ENCODE results near the gene LRRFIP1. TPM values are rescaled to one million over a fixed set of nuclear protein-coding genes. Genes with fewer than 3 reads are reported as not detected.

The LRRFIP1 gene
- total and polyA plus RNA-seq, 10 of the 15 experiments (the other 5 are each of a cell fraction or from before 2014, with no cell fraction given), result 36.2 to 120 (median 74.3) TPM

DNA sequence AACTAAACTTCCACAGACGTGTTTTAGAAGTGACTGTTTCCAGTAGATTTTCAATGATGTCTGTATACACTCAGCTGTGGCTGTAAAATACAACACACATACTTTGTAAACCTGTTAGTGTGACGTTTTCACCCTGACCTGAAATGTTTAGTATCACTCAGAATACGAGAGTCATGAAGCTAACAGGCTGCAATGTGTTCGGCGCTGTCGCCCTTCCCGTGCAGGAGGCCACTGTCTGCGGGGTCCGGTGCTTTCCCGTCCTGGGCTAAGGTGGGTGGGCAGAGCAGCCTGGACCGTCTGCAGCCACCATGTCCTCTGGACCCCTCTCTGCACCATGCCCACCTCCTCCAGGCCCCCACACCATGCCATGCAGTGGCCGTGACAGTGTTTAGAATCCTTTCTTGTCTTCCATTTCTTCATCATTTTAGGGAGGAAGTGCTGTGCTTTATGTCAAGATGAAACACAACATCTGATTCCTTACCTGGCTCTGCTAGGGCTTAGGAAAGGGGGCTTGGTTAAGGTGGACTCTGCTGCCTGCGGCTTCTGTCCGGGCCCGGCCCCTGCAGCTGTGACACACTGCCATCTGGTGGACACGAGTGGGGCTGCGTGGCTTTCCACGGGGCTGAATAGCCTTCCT lies 117.3 kb downstream of the LRRFIP1 start (continued):
- TF ChIP-seq, protein P1, sequence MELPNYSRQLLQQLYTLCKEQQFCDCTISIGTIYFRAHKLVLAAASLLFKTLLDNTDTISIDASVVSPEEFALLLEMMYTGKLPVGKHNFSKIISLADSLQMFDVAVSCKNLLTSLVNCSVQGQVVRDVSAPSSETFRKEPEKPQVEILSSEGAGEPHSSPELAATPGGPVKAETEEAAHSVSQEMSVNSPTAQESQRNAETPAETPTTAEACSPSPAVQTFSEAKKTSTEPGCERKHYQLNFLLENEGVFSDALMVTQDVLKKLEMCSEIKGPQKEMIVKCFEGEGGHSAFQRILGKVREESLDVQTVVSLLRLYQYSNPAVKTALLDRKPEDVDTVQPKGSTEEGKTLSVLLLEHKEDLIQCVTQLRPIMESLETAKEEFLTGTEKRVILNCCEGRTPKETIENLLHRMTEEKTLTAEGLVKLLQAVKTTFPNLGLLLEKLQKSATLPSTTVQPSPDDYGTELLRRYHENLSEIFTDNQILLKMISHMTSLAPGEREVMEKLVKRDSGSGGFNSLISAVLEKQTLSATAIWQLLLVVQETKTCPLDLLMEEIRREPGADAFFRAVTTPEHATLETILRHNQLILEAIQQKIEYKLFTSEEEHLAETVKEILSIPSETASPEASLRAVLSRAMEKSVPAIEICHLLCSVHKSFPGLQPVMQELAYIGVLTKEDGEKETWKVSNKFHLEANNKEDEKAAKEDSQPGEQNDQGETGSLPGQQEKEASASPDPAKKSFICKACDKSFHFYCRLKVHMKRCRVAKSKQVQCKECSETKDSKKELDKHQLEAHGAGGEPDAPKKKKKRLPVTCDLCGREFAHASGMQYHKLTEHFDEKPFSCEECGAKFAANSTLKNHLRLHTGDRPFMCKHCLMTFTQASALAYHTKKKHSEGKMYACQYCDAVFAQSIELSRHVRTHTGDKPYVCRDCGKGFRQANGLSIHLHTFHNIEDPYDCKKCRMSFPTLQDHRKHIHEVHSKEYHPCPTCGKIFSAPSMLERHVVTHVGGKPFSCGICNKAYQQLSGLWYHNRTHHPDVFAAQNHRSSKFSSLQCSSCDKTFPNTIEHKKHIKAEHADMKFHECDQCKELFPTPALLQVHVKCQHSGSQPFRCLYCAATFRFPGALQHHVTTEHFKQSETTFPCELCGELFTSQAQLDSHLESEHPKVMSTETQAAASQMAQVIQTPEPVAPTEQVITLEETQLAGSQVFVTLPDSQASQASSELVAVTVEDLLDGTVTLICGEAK (IDR thresholded peaks at IDR 0.05; ENCODE audit: borderline replicate concordance), result no peak
- TF ChIP-seq, protein P2, sequence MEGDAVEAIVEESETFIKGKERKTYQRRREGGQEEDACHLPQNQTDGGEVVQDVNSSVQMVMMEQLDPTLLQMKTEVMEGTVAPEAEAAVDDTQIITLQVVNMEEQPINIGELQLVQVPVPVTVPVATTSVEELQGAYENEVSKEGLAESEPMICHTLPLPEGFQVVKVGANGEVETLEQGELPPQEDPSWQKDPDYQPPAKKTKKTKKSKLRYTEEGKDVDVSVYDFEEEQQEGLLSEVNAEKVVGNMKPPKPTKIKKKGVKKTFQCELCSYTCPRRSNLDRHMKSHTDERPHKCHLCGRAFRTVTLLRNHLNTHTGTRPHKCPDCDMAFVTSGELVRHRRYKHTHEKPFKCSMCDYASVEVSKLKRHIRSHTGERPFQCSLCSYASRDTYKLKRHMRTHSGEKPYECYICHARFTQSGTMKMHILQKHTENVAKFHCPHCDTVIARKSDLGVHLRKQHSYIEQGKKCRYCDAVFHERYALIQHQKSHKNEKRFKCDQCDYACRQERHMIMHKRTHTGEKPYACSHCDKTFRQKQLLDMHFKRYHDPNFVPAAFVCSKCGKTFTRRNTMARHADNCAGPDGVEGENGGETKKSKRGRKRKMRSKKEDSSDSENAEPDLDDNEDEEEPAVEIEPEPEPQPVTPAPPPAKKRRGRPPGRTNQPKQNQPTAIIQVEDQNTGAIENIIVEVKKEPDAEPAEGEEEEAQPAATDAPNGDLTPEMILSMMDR (IDR thresholded peaks at IDR 0.05 in 2 of 3, conservative IDR thresholded peaks at IDR 0.05 in 1 of 3; ENCODE audit: control insufficient read depth in 2 of 3, extremely low read depth in 1 of 3, insufficient read depth in 1 of 3, low read depth in 3 of 3, low read length in 3 of 3), result peak; percentile 93 to 97 (median 95)
- TF ChIP-seq ZNF207 (IDR thresholded peaks at IDR 0.05; ENCODE audit: borderline replicate concordance) (0 out of 2 replicates have a peak, but pooled peaks have one; percentile 28), YY1 (IDR thresholded peaks at IDR 0.05; ENCODE audit: low read depth, low read length) (peak; percentile 67), SMC3 (IDR thresholded peaks at IDR 0.05; ENCODE audit: borderline replicate concordance, low read length) (peak; percentile 97), BHLHE40 (IDR thresholded peaks at IDR 0.05; ENCODE audit: borderline replicate concordance in 1 of 2, low read depth in 2 of 2, low read length in 1 of 2) (no peak), RFX5 (IDR thresholded peaks at IDR 0.05; ENCODE audit: low read depth, low read length) (no peak), SMARCA5 (IDR thresholded peaks at IDR 0.05) (0 out of 2 replicates have a peak, but pooled peaks have one; percentile 23), CEBPB (IDR thresholded peaks at IDR 0.05; ENCODE audit: borderline replicate concordance in 1 of 2, low read depth in 2 of 2, low read length in 2 of 2) (no peak), POLR2A (IDR thresholded peaks at IDR 0.05; ENCODE audit: low read depth, low read length) (peak; percentile 53), TCF7 (IDR thresholded peaks at IDR 0.05; ENCODE audit: borderline replicate concordance) (no peak), EZH2 (IDR thresholded peaks at IDR 0.05; ENCODE audit: borderline replicate concordance, control insufficient read depth, low read depth, low read length) (no peak), CHD2 (IDR thresholded peaks at IDR 0.05; ENCODE audit: borderline replicate concordance, low read depth, low read length) (0 out of 2 replicates have a peak, but pooled peaks have one; percentile 40), RAD21 (IDR thresholded peaks at IDR 0.05; ENCODE audit: insufficient read depth, low read depth, low read length) (peak; percentile 93), NR2F1 (conservative IDR thresholded peaks at IDR 0.05) (no peak), RAD51 (IDR thresholded peaks at IDR 0.05) (no peak)
- TF ChIP-seq, protein P3, sequence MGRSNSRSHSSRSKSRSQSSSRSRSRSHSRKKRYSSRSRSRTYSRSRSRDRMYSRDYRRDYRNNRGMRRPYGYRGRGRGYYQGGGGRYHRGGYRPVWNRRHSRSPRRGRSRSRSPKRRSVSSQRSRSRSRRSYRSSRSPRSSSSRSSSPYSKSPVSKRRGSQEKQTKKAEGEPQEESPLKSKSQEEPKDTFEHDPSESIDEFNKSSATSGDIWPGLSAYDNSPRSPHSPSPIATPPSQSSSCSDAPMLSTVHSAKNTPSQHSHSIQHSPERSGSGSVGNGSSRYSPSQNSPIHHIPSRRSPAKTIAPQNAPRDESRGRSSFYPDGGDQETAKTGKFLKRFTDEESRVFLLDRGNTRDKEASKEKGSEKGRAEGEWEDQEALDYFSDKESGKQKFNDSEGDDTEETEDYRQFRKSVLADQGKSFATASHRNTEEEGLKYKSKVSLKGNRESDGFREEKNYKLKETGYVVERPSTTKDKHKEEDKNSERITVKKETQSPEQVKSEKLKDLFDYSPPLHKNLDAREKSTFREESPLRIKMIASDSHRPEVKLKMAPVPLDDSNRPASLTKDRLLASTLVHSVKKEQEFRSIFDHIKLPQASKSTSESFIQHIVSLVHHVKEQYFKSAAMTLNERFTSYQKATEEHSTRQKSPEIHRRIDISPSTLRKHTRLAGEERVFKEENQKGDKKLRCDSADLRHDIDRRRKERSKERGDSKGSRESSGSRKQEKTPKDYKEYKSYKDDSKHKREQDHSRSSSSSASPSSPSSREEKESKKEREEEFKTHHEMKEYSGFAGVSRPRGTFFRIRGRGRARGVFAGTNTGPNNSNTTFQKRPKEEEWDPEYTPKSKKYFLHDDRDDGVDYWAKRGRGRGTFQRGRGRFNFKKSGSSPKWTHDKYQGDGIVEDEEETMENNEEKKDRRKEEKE (IDR thresholded peaks at IDR 0.05), result no peak

Measured in GM12878 (cell line).